ENCODE data around the gene CNTN5. TPM values are rescaled to one million over a fixed set of nuclear protein-coding genes. Genes with fewer than 3 reads are reported as not detected.
"Not testable (repeated sequence)": the region's sequence is repeated elsewhere in the genome, so short reads cannot be mapped to it uniquely, and the experiment has no call there.

The CNTN5 gene
- total RNA-seq, 1 experiment from 2014 or later: not detected

GRCh38 chr11:100269516-100269915, 1248.8 kb downstream of the CNTN5 start:
- H3F3A ChIP-seq (ENCODE audit: low read length, unreplicated experiment): no peaks in the 10 kb centered on the region
- no peak overlapping the region for H3K4me2 ChIP-seq (ENCODE audit: low read length)
- intact Hi-C loops (cut with micrococcal nuclease): no loop called here
- H3K4me1 ChIP-seq (ENCODE audit: insufficient read depth, low read length): no peaks in the 10 kb centered on the region
- BruUV-seq (replicated peaks): no TSS peak
- ATAC-seq (no peak), DNase-seq (no peak)
- H3K27ac ChIP-seq (ENCODE audit: low read length): no peak overlapping the region
- no peak overlapping the region for H2AFZ ChIP-seq (ENCODE audit: low read length)
- no peak overlapping the region for H3K9ac ChIP-seq (ENCODE audit: low read length)
- POLR2A ChIA-PET (ENCODE audit: unreplicated experiment): no interaction called here
- no peak overlapping the region for H3K4me3 ChIP-seq (ENCODE audit: low read length)
- peaks cover 59% of the 10 kb centered on the region for H3K27me3 ChIP-seq (ENCODE audit: low read length)
- CTCF ChIA-PET: no interaction called here
- no peaks in the 10 kb centered on the region for H3K9me2 ChIP-seq (replicated peaks; ENCODE audit: low read length)
- no peaks in the 10 kb centered on the region for H3K79me2 ChIP-seq (ENCODE audit: low read length)
- H3K9me3 ChIP-seq (ENCODE audit: low read length): no peaks in the 10 kb centered on the region
- H3K36me3 ChIP-seq (ENCODE audit: low read depth, low read length): no peaks in the 10 kb centered on the region
- no peaks in the 10 kb centered on the region for H4K20me1 ChIP-seq (ENCODE audit: low read length)
- no peak for TF ChIP-seq EZH2phosphoT487 (IDR thresholded peaks at IDR 0.05; ENCODE audit: borderline replicate concordance, low read length)
- TF ChIP-seq CTCF (conservative IDR thresholded peaks at IDR 0.05; ENCODE audit: low read depth, low read length): no peak
- TF ChIP-seq EZH2 (IDR thresholded peaks at IDR 0.05; ENCODE audit: low read length, unreplicated experiment): no peak

DNA sequence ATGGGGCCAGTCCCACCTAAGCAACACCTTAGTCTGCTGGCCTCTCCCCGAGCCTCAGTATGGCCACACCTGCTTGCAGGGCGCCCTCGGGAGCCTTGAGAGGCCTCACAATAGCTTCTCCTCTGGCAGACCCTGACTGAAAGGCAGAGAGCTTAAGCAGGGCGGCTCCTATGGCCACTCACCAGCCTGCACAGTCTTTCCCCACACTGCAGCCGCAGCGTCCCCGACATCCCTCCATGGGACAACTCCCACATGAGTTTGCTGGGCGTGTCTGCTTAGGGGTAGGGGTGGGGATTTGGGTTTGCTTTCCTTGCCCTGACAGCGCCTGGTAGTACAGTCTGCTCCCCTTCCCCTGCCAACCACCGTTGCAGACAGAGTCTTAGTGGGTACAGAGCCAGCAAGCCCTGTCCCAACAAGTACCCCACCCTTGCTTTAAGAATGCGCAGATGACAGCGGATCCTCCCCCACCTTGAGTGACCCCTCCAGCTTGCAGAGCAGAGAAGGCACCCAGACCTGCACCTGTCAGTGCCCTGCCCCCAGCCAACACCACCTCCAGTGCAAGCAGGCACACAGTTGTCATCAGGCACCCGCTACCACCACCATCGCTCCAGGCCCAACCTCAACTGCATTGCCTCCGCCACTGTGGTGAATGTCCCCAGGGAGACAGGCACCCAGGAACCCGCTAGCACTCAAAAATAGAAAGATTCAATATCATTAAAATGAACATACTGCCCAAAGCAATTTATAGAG, 1252.5 kb downstream of the CNTN5 start:
- Histone ChIP-seq H4K20me1 (ENCODE audit: low read length) (no peaks in the 10 kb centered on the region), H3K27ac (ENCODE audit: low read length) (no peak overlapping the region), H3K36me3 (ENCODE audit: low read depth, low read length) (no peaks in the 10 kb centered on the region), H3K9ac (ENCODE audit: low read length) (no peak overlapping the region), H3K4me3 (ENCODE audit: low read length) (no peak overlapping the region), H3K9me2 (replicated peaks; ENCODE audit: low read length) (no peaks in the 10 kb centered on the region), H3F3A (ENCODE audit: low read length, unreplicated experiment) (no peaks in the 10 kb centered on the region), H2AFZ (ENCODE audit: low read length) (no peak overlapping the region), H3K9me3 (ENCODE audit: low read length) (no peaks in the 10 kb centered on the region), H3K4me2 (ENCODE audit: low read length) (no peak overlapping the region), H3K27me3 (ENCODE audit: low read length) (peaks cover 65% of the 10 kb centered on the region), H3K4me1 (ENCODE audit: insufficient read depth, low read length) (no peaks in the 10 kb centered on the region), H3K79me2 (ENCODE audit: low read length) (no peaks in the 10 kb centered on the region)
- DNase-seq (no peak), ATAC-seq (no peak)
- CTCF ChIA-PET: no interaction called here
- no TSS peak for BruUV-seq (replicated peaks)
- POLR2A ChIA-PET (ENCODE audit: unreplicated experiment): no interaction called here
- intact Hi-C loops (cut with micrococcal nuclease): no loop called here
- TF ChIP-seq CTCF (conservative IDR thresholded peaks at IDR 0.05; ENCODE audit: low read depth, low read length) (no peak), EZH2phosphoT487 (IDR thresholded peaks at IDR 0.05; ENCODE audit: borderline replicate concordance, low read length) (no peak), EZH2 (IDR thresholded peaks at IDR 0.05; ENCODE audit: low read length, unreplicated experiment) (no peak)

- H3K36me3 ChIP-seq (ENCODE audit: low read depth, low read length); intact Hi-C loops (cut with micrococcal nuclease); H3K27ac ChIP-seq (ENCODE audit: low read length); BruUV-seq (replicated peaks); H3F3A ChIP-seq (ENCODE audit: low read length, unreplicated experiment); H4K20me1 ChIP-seq (ENCODE audit: low read length); H3K9me2 ChIP-seq (replicated peaks; ENCODE audit: low read length); H2AFZ ChIP-seq (ENCODE audit: low read length); H3K4me3 ChIP-seq (ENCODE audit: low read length); H3K9me3 ChIP-seq (ENCODE audit: low read length); H3K4me2 ChIP-seq (ENCODE audit: low read length); DNase-seq; ATAC-seq; H3K79me2 ChIP-seq (ENCODE audit: low read length); H3K4me1 ChIP-seq (ENCODE audit: insufficient read depth, low read length); CTCF ChIA-PET; H3K9ac ChIP-seq (ENCODE audit: low read length); POLR2A ChIA-PET (ENCODE audit: unreplicated experiment): not testable (repeated sequence)
- peaks cover 53% of the 10 kb centered on the region for H3K27me3 ChIP-seq (ENCODE audit: low read length)
These were observed 1253.7 kb downstream of the CNTN5 start for GRCh38 chr11:100274466-100274865.
